ENCODE results near the gene IZUMO4. TPM values are rescaled to one million over a fixed set of nuclear protein-coding genes. Genes with fewer than 3 reads are reported as not detected.

IZUMO4 gene
- total RNA-seq, 1 donor from 2014 or later, result 8.2 TPM

DNA sequence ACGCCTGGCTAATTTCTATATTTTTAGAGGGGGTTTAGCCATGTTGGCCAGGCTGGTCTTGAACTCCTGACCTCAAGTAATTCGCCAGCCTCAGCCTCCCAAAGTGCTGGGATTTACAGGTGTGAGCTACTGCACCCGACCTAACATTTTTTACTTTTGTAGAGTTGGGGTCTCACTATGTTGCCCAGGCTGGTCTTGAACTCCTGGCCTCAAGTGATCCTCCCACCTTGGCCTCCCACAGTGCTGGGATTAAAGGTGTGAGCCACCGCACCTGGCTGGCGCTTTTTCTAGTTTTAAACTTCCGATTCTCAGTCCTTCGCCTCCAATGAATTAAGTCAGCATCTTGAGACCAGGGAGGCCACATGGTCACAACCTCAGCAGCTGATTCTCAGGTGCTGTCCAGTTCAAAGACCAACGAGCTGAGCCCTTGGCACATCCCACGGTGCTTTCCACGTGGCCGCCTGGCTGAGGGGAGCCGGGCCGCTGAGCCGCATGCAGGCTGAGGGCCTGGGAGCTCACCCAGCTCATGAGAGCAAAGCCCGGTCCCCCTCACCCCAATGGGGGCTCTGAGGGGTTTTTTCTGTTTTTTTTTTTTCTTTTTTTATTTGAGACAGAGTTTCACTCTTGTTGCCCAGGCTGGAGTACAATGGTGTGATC lies 45.6 kb downstream of the IZUMO4 start:
- no peak for DNase-seq (ENCODE audit: low read depth)

DNA sequence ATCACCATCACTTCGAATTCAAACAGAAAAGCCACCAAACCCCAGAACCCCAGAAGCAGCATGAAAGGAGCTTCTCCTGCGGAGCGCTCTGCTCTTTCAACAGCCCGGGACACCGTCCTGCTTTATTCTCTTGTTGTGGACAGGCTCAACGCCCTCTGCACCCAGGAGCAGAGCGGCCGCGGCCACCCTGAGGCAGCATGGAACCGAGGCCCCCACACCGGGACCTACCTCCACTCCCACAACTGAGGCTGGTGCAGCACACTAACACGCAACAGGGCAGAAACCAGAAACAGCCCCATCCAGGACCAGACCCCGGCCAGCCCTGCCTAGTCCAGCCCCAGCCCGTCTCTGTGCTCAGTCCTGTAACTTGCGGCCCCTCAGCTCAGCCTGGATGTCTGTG lies 47.5 kb downstream of the IZUMO4 start:
- no peak for DNase-seq (ENCODE audit: low read depth)

DNA sequence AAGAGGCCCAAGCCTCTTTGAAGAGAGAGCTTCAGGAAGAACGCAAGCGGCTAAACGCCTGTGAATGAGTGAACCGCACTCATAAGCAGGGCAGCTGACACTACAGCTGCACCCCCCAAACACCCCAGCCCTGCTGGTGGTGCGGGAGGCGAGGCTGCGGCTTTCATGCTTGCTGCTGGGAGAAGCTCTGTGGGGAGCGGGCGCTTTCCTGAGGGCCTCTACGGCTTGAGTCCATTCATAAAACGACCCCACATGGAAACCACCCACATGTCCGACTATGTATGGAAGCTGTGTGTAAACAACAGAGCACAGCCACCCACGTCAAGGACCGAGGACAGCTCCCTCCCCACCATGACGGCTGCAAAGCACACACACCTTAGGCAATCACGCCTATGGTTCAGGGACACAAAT lies 49.1 kb downstream of the IZUMO4 start:
- no peak for DNase-seq (ENCODE audit: low read depth)

GRCh38 chr19:2148482-2149135 lies 51.9 kb downstream of the IZUMO4 start:
- no peak for DNase-seq (ENCODE audit: low read depth)

Other genes with a start within 250 kb of the IZUMO4 start
- gene REXO1, start 248.4 kb upstream of the IZUMO4 start, total RNA-seq, result 9.0 and 9.4 TPM in 2 replicates
- 8.6 and 9.7 TPM in 2 replicates for gene KLF16, start 233.3 kb upstream of the IZUMO4 start, total RNA-seq
- gene ABHD17A, start 211.4 kb upstream of the IZUMO4 start, total RNA-seq, result 106 and 111 TPM in 2 replicates
- gene ADAT3, start 191.5 kb upstream of the IZUMO4 start, total RNA-seq, result 4.7 and 5.0 TPM in 2 replicates
- 73.0 and 97.7 TPM in 2 replicates for gene SCAMP4, start 191.5 kb upstream of the IZUMO4 start, total RNA-seq
- 70.6 and 75.2 TPM in 2 replicates for gene CSNK1G2, start 155.7 kb upstream of the IZUMO4 start, total RNA-seq
- 40.2 and 44.4 TPM in 2 replicates for gene BTBD2, start 81.2 kb upstream of the IZUMO4 start, total RNA-seq
- 35.3 and 44.6 TPM in 2 replicates for gene MKNK2, start 45.7 kb upstream of the IZUMO4 start, total RNA-seq
- 17.6 and 22.4 TPM in 2 replicates for gene MOB3A, start 589 bp upstream of the IZUMO4 start, total RNA-seq
- 109 and 114 TPM in 2 replicates for gene AP3D1, start 54.7 kb downstream of the IZUMO4 start, total RNA-seq
- 7.9 and 8.3 TPM in 2 replicates for gene DOT1L, start 67.0 kb downstream of the IZUMO4 start, total RNA-seq
- 77.5 and 86.7 TPM in 2 replicates for gene PLEKHJ1, start 139.4 kb downstream of the IZUMO4 start, total RNA-seq
- 21.6 and 23.1 TPM in 2 replicates for gene SF3A2, start 139.9 kb downstream of the IZUMO4 start, total RNA-seq
- gene AMH, start 152.4 kb downstream of the IZUMO4 start, total RNA-seq, result 5.1 and 7.3 TPM in 2 replicates
- gene JSRP1, start 159.5 kb downstream of the IZUMO4 start, total RNA-seq, result 303 and 333 TPM in 2 replicates
- gene PEAK3, start 185.3 kb downstream of the IZUMO4 start, total RNA-seq, result 0.16 and 0.36 TPM in 2 replicates
- not detected in 2 replicates for gene LINGO3, start 211.2 kb downstream of the IZUMO4 start, total RNA-seq
- 158 and 226 TPM in 2 replicates for gene LSM7, start 231.7 kb downstream of the IZUMO4 start, total RNA-seq
- 36.1 and 45.7 TPM in 2 replicates for gene SPPL2B, start 231.8 kb downstream of the IZUMO4 start, total RNA-seq

All from myocyte (in vitro differentiated cells).